Lower leg skin (tissue), 4 donors: Measurements from ENCODE around the gene TSPOAP1. TPM values are rescaled to one million over a fixed set of nuclear protein-coding genes. Genes with fewer than 3 reads are reported as not detected.

Source experiments
- DNase-seq, 2 donors: peaks; one replicate each; pipeline ENCODE4 v3.0.0-alpha.2; 2019; ENCODE audit warnings: low spot score in 2 of 2
- H3K4me3 ChIP-seq: fragments of 200-600 bp; sonication (generic); 2 replicates; pipeline ENCODE4 v1.5.1; 2017; ENCODE audit warnings: mild to moderate bottlenecking, low read depth; ENCODE audit not compliant: poor library complexity, severe bottlenecking
- POLR2A ChIP-seq, 2 donors: fragments of 450-650 bp; IDR thresholded peaks; one replicate each; pipeline ENCODE4 v1.6.1; 2016 to 2017; ENCODE audit warnings: antibody characterized with exemption in 2 of 2, mild to moderate bottlenecking in 1 of 2, moderate library complexity in 1 of 2
- WGBS, 2 donors: methylation state at CpG; one replicate each; pipeline ENCODE4 v1.1.5; 2018; 5-methylcytosine and 5-hydroxymethylcytosine counted together
- intact Hi-C: fragments of 100-400 bp; cut with DNase I; formaldehyde crosslinking; loops from one replicate; pipeline ENCODE4 v1.15.0; 2023; ENCODE audit warnings: low total_unique reads
- total RNA-seq, 4 donors: library from RNA; depleted of rRNA; stranded (reverse); fragments of >200 nt; gene quantifications; one replicate each; pipeline ENCODE4 v1.1.0, GENCODE V29; 2016
- TF ChIP-seq, protein P1 (sequence below), 3 donors: fragments of 450-650 bp; IDR thresholded peaks; one replicate each; pipeline ENCODE4 v1.5.1; 2016; ENCODE audit warnings: antibody characterized with exemption in 3 of 3, mild to moderate bottlenecking in 3 of 3, moderate library complexity in 2 of 3

The TSPOAP1 gene
- total RNA-seq, 4 donors from 2014 or later = 8.2 to 18.3 (median 8.8) TPM

DNA sequence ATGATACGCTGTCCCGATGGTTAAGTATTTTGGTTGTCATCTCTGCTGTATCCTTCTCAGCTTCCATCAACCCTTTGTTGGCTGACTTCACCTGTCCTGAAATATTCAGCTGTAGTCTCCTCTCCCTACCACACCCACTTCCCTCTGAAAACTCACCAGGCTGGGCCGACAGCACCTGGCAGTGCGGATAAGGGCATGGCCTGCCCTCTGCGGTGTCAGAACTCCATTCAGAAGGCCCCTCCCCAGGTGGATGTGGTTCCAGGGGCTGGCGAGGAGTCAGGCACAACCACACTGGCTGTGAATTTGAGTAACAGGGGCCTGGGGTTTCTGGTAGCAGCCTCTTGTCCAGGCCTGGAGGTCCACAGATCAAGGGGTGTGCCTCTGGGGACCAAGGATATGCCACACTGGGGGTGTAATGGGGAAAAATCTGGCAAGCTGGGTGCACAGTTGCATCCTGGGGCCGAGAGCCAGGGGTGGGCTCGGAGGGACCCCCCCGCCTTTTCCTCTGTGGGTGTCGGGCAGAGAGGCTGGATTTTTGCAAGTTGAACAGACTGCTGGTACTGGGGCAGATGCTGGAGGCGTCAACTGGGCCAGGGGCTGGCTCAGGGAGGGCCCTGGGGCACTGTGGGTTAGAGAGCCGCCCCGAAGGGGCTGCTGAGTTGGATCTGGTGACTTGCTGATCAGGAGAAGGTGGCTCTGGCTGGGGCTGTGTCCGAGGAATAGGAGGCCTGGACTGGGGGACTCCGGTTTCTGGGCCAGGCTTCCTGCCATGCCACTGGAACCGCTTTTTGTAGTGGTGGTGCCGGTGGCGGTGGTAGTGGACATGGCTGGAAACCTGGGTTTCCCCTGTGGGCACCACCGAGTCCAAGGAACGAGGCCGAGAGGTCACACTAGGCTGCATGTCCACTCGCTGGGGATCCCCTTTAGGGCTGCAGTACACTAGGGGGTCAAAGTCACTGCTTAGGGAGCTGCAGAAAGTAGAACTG is 29.0 kb upstream of the TSPOAP1 start:
- TF ChIP-seq POLR2A (IDR thresholded peaks at IDR 0.05) = no peak
- TF ChIP-seq, protein P1, sequence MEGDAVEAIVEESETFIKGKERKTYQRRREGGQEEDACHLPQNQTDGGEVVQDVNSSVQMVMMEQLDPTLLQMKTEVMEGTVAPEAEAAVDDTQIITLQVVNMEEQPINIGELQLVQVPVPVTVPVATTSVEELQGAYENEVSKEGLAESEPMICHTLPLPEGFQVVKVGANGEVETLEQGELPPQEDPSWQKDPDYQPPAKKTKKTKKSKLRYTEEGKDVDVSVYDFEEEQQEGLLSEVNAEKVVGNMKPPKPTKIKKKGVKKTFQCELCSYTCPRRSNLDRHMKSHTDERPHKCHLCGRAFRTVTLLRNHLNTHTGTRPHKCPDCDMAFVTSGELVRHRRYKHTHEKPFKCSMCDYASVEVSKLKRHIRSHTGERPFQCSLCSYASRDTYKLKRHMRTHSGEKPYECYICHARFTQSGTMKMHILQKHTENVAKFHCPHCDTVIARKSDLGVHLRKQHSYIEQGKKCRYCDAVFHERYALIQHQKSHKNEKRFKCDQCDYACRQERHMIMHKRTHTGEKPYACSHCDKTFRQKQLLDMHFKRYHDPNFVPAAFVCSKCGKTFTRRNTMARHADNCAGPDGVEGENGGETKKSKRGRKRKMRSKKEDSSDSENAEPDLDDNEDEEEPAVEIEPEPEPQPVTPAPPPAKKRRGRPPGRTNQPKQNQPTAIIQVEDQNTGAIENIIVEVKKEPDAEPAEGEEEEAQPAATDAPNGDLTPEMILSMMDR (IDR thresholded peaks at IDR 0.05) = no peak
- no peak for DNase-seq
- H3K4me3 ChIP-seq = no peak overlapping the region
- intact Hi-C loops = no loop called here
- WGBS, 2 donors = 85% methylated on average over 16 to 22 of the region's 22 CpGs

DNA sequence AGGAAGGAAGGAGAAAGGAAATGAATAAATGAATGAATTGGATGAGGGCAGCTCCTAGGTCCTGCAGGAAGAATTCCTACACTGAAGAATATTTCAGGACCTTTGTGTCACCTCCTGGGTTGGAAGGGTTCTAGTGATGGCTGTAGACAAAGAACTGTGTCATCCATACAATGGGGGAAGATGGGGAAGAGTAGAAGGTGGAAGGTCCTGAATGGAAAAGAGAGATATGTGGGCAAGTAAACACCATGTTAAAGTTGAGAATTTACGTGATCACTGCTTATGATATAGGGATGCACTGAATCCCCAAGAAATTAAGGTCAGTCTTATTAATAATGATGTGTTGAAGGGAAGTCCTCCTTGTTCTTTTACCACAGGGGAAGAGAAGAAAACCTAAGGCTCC is 27.6 kb upstream of the TSPOAP1 start:
- intact Hi-C loops = no loop called here
- no peak for DNase-seq
- TF ChIP-seq, protein P1 (IDR thresholded peaks at IDR 0.05) = no peak
- no peak for TF ChIP-seq POLR2A (IDR thresholded peaks at IDR 0.05)
- 82 to 89% methylated on average over 1 of the region's 1 CpG for WGBS, 2 donors
- H3K4me3 ChIP-seq = no peak overlapping the region

DNA sequence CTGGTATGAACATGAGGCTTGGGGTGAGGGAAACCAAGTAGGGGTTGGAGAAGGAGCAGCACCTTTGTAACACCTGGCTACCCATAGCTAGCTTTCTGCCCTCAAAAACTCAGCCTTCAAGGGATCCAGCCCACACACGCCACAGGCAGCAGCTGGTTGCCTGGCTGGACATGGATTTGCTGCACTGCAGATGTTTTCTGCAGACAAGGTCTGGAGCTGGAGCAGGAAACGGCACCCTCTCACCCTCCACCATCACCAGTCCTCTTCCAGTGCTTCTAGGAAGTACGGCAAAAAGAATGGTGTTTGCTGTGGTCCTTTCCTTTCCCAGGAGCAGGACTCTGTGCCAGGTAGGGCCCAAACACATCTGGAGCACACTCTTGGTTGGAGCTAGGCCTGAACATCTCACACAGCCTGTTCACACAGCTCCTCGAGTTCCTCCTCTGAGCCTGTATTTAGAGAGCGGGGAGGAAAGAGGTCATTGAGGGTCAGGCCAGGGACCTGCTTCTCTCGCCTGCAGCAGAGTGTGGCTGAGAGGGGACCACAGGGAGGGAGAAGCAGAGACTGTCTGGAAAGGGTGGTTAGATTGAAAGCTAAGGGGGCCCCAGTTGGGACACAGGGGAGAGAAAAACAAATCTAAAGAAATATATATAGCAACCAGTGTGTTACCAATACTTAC is 26.1 kb upstream of the TSPOAP1 start:
- intact Hi-C loops = loop anchor here (5.0 kb wide), 1 partner anchor 63 kb away; the partner anchor contains the start of gene RNF43
- TF ChIP-seq, protein P1 (IDR thresholded peaks at IDR 0.05) = no peak
- H3K4me3 ChIP-seq = no peak overlapping the region
- 43 to 53% methylated on average over 5 to 6 of the region's 6 CpGs for WGBS, 2 donors
- no peak for DNase-seq

DNA sequence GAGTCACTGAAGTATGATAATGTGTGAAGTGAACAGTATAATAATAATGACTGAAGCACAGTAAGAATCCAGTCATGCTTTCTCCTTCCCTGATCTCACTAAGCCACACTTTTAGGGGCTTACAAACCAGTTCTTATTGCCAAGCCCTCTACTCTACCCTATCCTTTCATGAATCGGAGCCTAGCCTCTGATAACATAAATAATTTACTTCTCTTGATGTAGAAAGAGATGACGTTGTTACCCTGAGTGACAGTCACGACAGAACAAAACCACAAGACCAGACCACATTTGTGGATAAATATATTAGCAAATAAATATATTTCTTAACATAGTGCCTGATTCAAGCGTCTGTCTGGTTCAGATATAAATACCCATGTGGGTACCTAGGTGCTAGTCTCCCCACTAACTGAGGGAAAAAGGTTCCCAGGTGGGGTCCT is 24.8 kb upstream of the TSPOAP1 start:
- WGBS, 2 donors = 63 to 70% methylated on average over 4 of the region's 4 CpGs
- DNase-seq = no peak
- H3K4me3 ChIP-seq = no peak overlapping the region
- TF ChIP-seq, protein P1 (IDR thresholded peaks at IDR 0.05) = no peak
- TF ChIP-seq POLR2A (IDR thresholded peaks at IDR 0.05) = no peak
- intact Hi-C loops = loop anchor here (5.0 kb wide), 1 partner anchor 64 kb away; the partner anchor contains the start of gene RNF43

DNA sequence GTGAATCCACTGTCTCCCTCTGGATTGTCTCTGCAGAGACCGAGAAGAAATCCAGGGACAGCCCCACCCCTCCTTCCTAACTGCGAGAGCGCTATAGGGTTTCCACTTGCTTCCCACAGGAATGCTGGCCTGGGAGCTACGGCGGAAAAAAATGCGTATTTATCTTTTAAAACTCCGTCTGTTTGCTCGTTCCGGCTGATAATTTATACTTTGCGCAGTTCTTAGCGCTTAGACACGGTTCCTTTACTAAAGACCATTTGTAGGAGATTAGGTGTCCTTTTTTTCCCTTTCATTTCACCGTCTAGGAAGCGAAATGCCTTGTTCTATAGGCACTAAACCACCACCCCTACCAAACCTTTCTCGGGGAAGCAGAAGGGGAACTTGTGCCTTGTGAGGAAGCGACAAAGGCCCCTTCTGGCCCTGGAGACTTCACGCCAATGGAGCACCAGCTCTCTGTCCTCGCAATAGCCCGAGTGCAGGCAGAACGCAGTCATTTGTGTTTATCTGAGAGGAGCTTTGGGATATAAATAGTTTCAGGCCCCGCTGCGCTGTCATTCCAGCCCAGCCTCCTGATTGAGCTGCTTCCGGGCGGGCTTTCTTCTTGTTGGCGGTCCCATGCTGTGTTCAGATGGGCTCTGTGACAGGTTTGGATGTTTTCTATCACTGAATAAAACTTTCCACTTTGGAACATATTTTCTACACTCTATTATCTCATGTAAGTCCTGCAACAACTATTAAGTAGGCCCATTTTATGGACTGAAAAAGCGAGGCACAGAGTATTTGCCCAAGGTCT is 24.2 kb upstream of the TSPOAP1 start:
- no peak for TF ChIP-seq POLR2A (IDR thresholded peaks at IDR 0.05)
- TF ChIP-seq, protein P1 (IDR thresholded peaks at IDR 0.05) = no peak
- intact Hi-C loops = loop anchor here (5.0 kb wide), 1 partner anchor 65 kb away; the partner anchor contains the start of gene RNF43
- WGBS, 2 donors = 3% methylated on average over 26 of the region's 26 CpGs
- H3K4me3 ChIP-seq = peak overlapping the region; percentile 98
- DNase-seq = no peak
